HepG2 (cell line): ENCODE results near the gene MB21D2. TPM values are rescaled to one million over a fixed set of nuclear protein-coding genes. Genes with fewer than 3 reads are reported as not detected.

ENCODE experiments used
- HDAC6 ChIP-seq: fragments of 200-600 bp; sonication (generic); IDR thresholded peaks from 2 replicates; pipeline ENCODE4 v1.7.0; 2017; ENCODE audit warnings: mild to moderate bottlenecking, antibody characterized with exemption, low read length, low read depth
- MBNL3 ChIP-seq: fragments of 250-450 bp; sonication (Bioruptor Pico); conservative IDR thresholded peaks from 2 replicates; pipeline ENCODE4 v1.8.0; 2022; ENCODE audit warnings: mild to moderate bottlenecking, inconsistent platforms
- NCOA2 ChIP-seq: sonication (generic); formaldehyde crosslinking; IDR thresholded peaks from 2 replicates; pipeline ENCODE4 v1.8.0; 2022; ENCODE audit warnings: inconsistent platforms
- PLRG1 ChIP-seq: fragments of 450-650 bp; conservative IDR thresholded peaks from 2 replicates; pipeline ENCODE4 v1.6.1; 2016
- PRPF4 ChIP-seq: fragments of 200-400 bp; formaldehyde crosslinking; IDR thresholded peaks from 2 replicates; pipeline ENCODE4 v1.6.1; 2016; ENCODE audit warnings: low read length, low read depth; ENCODE audit not compliant: poor library complexity, severe bottlenecking
- TCF12 ChIP-seq, 2 experiments: fragments of 450-650 bp in 1 of 2; sonication (generic) in 1 of 2; formaldehyde crosslinking in 1 of 2; IDR thresholded peaks; 2 replicates each; pipeline versions ENCODE4 v1.6.1 to v1.8.0; 2017 to 2022; ENCODE audit warnings: antibody characterized with exemption in 1 of 2, mild to moderate bottlenecking in 1 of 2, missing genetic modification reagents in 1 of 2, moderate library complexity in 1 of 2
- ZFP1 ChIP-seq: IDR thresholded peaks from 2 replicates; pipeline ENCODE4 v1.6.1; 2016
- ZNF136 ChIP-seq: sonication (generic); formaldehyde crosslinking; IDR thresholded peaks from 2 replicates; pipeline ENCODE4 v1.8.1; 2022; ENCODE audit warnings: low read depth, mild to moderate bottlenecking, moderate library complexity, missing genetic modification reagents
- ZNF75D ChIP-seq: sonication (generic); formaldehyde crosslinking; IDR thresholded peaks from 2 replicates; pipeline ENCODE4 v1.8.1; 2023; ENCODE audit warnings: missing genetic modification reagents, mild to moderate bottlenecking, borderline replicate concordance
- polyA plus RNA-seq, 8 experiments: library from polyadenylated mRNA; depleted of rRNA in 3 of 8; stranded (reverse) in 7 of 8; unstranded in 1 of 8; fragments of >200 nt; fragmentation: Illumina TruSeq in 4 of 8; extraction: Trizol in 4 of 8; gene quantifications; 2 replicates each; pipeline versions ENCODE4 v1.2.1 to v1.2.3, GENCODE V29; 2011 to 2016; ENCODE audit warnings: low read depth in 4 of 8, missing spikeins in 1 of 8, mixed read lengths in 1 of 8; ENCODE audit not compliant: insufficient read depth in 1 of 8
- total RNA-seq, 5 experiments: library from RNA; depleted of rRNA; stranded (reverse); fragments of >200 nt; fragmentation: Illumina TruSeq; extraction: Trizol; gene quantifications; 2 replicates each; pipeline ENCODE4 v1.2.3, GENCODE V29; 2016; ENCODE audit warnings: low read depth in 1 of 5
- TF ChIP-seq, protein P1 (sequence below): sonication (generic); formaldehyde crosslinking; IDR thresholded peaks from 2 replicates; pipeline ENCODE4 v1.5.1; 2020; ENCODE audit warnings: missing genetic modification reagents, mild to moderate bottlenecking, borderline replicate concordance
- TF ChIP-seq, protein P2 (sequence below): sonication (generic); formaldehyde crosslinking; IDR thresholded peaks from 2 replicates; pipeline ENCODE4 v1.4.0; 2020; ENCODE audit warnings: mild to moderate bottlenecking, missing genetic modification reagents
- TF ChIP-seq, protein P3 (sequence below): sonication (generic); formaldehyde crosslinking; IDR thresholded peaks from 2 replicates; pipeline ENCODE4 v1.4.0; 2020; ENCODE audit warnings: mild to moderate bottlenecking, missing genetic modification reagents
- TF ChIP-seq, protein P4 (sequence below): sonication (generic); formaldehyde crosslinking; conservative IDR thresholded peaks from 2 replicates; pipeline ENCODE4 v1.5.0; 2020; ENCODE audit warnings: missing genetic modification reagents
- TF ChIP-seq, protein P5 (sequence below): sonication (generic); formaldehyde crosslinking; IDR thresholded peaks from 2 replicates; pipeline ENCODE4 v1.8.0; 2022; ENCODE audit warnings: missing genetic modification reagents, mild to moderate bottlenecking, borderline replicate concordance
- TF ChIP-seq, protein P6 (sequence below): IDR thresholded peaks from 2 replicates; pipeline ENCODE4 v1.6.1; 2016; ENCODE audit warnings: missing compliant biosample characterization, missing genetic modification reagents, borderline replicate concordance
- TF ChIP-seq, protein P7 (sequence below): sonication (generic); formaldehyde crosslinking; IDR thresholded peaks from 2 replicates; pipeline ENCODE4 v1.4.0; 2020; ENCODE audit warnings: missing genetic modification reagents

Gene MB21D2
- total and polyA plus RNA-seq, 2 of the 13 experiments (the other 11 are each of a cell fraction or from before 2014, with no cell fraction given): 0.90 to 1.6 TPM

DNA sequence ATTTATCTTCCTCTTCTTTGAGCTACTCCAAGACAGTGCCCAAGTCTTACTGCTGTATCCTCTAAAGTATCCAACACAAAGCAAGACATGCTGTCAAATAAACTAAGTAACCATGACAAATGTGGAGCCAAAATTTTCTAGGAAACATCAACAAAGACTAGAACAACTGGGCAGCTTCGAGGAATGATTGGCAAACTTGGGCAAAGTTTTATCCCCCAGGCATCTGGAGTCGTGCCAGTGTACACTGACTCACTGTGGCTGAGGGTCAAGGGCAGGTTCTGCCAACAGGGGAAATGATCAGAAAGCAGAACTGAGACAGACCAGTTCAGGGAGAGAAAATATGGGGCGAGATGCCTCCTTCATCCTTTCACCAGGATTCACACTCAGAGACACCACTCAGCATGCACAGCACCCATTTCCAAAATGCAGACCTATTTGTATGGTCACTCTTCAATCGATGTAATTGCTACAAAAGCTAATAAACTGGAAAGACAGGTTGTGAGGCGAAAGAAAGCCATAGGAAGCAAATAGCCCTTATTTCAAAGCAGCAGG lies 65.8 kb downstream of the MB21D2 start (continued):
- TF ChIP-seq HDAC6: no peak
- no peak for TF ChIP-seq ZNF75D (CRISPR knock-in tag)
- no peak for TF ChIP-seq TCF12 (IDR thresholded peaks at IDR 0.05)
- TF ChIP-seq TCF12 (CRISPR knock-in tag; IDR thresholded peaks at IDR 0.05): no peak
- TF ChIP-seq, protein P1, sequence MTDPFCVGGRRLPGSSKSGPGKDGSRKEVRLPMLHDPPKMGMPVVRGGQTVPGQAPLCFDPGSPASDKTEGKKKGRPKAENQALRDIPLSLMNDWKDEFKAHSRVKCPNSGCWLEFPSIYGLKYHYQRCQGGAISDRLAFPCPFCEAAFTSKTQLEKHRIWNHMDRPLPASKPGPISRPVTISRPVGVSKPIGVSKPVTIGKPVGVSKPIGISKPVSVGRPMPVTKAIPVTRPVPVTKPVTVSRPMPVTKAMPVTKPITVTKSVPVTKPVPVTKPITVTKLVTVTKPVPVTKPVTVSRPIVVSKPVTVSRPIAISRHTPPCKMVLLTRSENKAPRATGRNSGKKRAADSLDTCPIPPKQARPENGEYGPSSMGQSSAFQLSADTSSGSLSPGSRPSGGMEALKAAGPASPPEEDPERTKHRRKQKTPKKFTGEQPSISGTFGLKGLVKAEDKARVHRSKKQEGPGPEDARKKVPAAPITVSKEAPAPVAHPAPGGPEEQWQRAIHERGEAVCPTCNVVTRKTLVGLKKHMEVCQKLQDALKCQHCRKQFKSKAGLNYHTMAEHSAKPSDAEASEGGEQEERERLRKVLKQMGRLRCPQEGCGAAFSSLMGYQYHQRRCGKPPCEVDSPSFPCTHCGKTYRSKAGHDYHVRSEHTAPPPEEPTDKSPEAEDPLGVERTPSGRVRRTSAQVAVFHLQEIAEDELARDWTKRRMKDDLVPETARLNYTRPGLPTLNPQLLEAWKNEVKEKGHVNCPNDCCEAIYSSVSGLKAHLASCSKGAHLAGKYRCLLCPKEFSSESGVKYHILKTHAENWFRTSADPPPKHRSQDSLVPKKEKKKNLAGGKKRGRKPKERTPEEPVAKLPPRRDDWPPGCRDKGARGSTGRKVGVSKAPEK: peak; percentile 33; the same call in 1 of the 2 replicates
- TF ChIP-seq ZFP1 (CRISPR knock-in tag): no peak
- TF ChIP-seq ZNF136 (CRISPR knock-in tag): no peak
- TF ChIP-seq, protein P2, sequence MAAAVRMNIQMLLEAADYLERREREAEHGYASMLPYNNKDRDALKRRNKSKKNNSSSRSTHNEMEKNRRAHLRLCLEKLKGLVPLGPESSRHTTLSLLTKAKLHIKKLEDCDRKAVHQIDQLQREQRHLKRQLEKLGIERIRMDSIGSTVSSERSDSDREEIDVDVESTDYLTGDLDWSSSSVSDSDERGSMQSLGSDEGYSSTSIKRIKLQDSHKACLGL (CRISPR knock-in tag): no peak
- peak; percentile 78 for TF ChIP-seq NCOA2
- TF ChIP-seq, protein P3, sequence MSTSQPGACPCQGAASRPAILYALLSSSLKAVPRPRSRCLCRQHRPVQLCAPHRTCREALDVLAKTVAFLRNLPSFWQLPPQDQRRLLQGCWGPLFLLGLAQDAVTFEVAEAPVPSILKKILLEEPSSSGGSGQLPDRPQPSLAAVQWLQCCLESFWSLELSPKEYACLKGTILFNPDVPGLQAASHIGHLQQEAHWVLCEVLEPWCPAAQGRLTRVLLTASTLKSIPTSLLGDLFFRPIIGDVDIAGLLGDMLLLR (CRISPR knock-in tag): no peak
- TF ChIP-seq, protein P4, sequence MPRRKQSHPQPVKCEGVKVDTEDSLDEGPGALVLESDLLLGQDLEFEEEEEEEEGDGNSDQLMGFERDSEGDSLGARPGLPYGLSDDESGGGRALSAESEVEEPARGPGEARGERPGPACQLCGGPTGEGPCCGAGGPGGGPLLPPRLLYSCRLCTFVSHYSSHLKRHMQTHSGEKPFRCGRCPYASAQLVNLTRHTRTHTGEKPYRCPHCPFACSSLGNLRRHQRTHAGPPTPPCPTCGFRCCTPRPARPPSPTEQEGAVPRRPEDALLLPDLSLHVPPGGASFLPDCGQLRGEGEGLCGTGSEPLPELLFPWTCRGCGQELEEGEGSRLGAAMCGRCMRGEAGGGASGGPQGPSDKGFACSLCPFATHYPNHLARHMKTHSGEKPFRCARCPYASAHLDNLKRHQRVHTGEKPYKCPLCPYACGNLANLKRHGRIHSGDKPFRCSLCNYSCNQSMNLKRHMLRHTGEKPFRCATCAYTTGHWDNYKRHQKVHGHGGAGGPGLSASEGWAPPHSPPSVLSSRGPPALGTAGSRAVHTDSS: no peak
- TF ChIP-seq, protein P5, sequence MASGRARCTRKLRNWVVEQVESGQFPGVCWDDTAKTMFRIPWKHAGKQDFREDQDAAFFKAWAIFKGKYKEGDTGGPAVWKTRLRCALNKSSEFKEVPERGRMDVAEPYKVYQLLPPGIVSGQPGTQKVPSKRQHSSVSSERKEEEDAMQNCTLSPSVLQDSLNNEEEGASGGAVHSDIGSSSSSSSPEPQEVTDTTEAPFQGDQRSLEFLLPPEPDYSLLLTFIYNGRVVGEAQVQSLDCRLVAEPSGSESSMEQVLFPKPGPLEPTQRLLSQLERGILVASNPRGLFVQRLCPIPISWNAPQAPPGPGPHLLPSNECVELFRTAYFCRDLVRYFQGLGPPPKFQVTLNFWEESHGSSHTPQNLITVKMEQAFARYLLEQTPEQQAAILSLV (CRISPR knock-in tag): no peak
- TF ChIP-seq PLRG1: no peak
- no peak for TF ChIP-seq MBNL3
- no peak for TF ChIP-seq PRPF4
- TF ChIP-seq, protein P6, sequence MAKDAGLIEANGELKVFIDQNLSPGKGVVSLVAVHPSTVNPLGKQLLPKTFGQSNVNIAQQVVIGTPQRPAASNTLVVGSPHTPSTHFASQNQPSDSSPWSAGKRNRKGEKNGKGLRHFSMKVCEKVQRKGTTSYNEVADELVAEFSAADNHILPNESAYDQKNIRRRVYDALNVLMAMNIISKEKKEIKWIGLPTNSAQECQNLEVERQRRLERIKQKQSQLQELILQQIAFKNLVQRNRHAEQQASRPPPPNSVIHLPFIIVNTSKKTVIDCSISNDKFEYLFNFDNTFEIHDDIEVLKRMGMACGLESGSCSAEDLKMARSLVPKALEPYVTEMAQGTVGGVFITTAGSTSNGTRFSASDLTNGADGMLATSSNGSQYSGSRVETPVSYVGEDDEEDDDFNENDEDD (CRISPR knock-in tag): no peak
- TF ChIP-seq, protein P7, sequence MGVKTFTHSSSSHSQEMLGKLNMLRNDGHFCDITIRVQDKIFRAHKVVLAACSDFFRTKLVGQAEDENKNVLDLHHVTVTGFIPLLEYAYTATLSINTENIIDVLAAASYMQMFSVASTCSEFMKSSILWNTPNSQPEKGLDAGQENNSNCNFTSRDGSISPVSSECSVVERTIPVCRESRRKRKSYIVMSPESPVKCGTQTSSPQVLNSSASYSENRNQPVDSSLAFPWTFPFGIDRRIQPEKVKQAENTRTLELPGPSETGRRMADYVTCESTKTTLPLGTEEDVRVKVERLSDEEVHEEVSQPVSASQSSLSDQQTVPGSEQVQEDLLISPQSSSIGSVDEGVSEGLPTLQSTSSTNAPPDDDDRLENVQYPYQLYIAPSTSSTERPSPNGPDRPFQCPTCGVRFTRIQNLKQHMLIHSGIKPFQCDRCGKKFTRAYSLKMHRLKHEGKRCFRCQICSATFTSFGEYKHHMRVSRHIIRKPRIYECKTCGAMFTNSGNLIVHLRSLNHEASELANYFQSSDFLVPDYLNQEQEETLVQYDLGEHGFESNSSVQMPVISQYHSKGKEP (CRISPR knock-in tag): no peak
